GM12878 (cell line): Measurements from ENCODE around the gene PLPPR1.

Experiments used
- CHD1 ChIP-seq: IDR thresholded peaks from 2 replicates; pipeline ENCODE4 v1.6.1; 2012; ENCODE audit warnings: low read depth, low read length, improper control_type of control experiment
- EED ChIP-seq: sonication (generic); IDR thresholded peaks from 2 replicates; pipeline ENCODE4 v1.6.1; 2016; ENCODE audit warnings: antibody characterized with exemption, low read depth
- ETV6 ChIP-seq, 2 experiments: fragments of 450-650 bp in 1 of 2; IDR thresholded peaks in 1 of 2; conservative IDR thresholded peaks in 1 of 2; 2 replicates each; pipeline ENCODE4 v1.6.1; 2014; ENCODE audit warnings: antibody characterized with exemption in 1 of 2, borderline replicate concordance in 1 of 2, low read depth in 1 of 2, mild to moderate bottlenecking in 1 of 2, moderate library complexity in 1 of 2
- HDGF ChIP-seq: fragments of 450-650 bp; IDR thresholded peaks from 2 replicates; pipeline ENCODE4 v1.6.1; 2016; ENCODE audit warnings: antibody characterized with exemption
- POLR2AphosphoS5 ChIP-seq: IDR thresholded peaks from 2 replicates; pipeline ENCODE4 v1.6.1; 2011; ENCODE audit warnings: mild to moderate bottlenecking, low read length, inconsistent platforms
- RFX5 ChIP-seq: IDR thresholded peaks from 2 replicates; pipeline ENCODE4 v1.6.1; 2011; ENCODE audit warnings: low read depth, low read length, improper control_type of control experiment
- TF ChIP-seq, protein P1 (sequence below), 3 experiments: IDR thresholded peaks in 2 of 3; conservative IDR thresholded peaks in 1 of 3; 2 replicates each; pipeline ENCODE4 v1.5.1; 2011; ENCODE audit warnings: low read depth in 3 of 3, low read length in 3 of 3, mild to moderate bottlenecking in 3 of 3, control low read depth in 2 of 3, moderate library complexity in 2 of 3, inconsistent platforms in 1 of 3, mixed read lengths in 1 of 3; ENCODE audit not compliant: control insufficient read depth in 2 of 3, insufficient read depth in 1 of 3; ENCODE audit errors: extremely low read depth in 1 of 3
- TF ChIP-seq, protein P2 (sequence below): IDR thresholded peaks from 2 replicates; pipeline ENCODE4 v1.6.1; 2012; ENCODE audit warnings: low read depth, low read length, improper control_type of control experiment

DNA sequence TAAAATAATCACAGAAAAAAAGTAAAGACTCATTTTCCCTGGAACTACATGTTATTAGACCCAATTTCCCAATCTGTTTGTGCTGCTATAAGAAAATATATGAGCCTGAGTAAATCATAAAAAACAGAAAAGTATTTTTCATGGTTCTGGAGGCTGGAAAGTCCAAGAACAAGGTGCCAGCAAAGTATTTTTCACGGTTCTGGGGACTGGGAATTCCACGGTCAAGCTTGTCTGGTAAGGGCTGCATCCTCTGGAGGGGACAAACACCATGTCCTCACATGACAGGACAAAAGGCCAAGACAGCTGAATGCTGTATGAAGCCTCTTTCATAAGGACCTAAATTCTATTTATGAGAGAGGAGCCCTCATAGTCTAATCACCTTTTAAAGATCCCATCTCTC is 172.3 kb downstream of the PLPPR1 start:
- TF ChIP-seq POLR2AphosphoS5 = no peak
- TF ChIP-seq, protein P1, sequence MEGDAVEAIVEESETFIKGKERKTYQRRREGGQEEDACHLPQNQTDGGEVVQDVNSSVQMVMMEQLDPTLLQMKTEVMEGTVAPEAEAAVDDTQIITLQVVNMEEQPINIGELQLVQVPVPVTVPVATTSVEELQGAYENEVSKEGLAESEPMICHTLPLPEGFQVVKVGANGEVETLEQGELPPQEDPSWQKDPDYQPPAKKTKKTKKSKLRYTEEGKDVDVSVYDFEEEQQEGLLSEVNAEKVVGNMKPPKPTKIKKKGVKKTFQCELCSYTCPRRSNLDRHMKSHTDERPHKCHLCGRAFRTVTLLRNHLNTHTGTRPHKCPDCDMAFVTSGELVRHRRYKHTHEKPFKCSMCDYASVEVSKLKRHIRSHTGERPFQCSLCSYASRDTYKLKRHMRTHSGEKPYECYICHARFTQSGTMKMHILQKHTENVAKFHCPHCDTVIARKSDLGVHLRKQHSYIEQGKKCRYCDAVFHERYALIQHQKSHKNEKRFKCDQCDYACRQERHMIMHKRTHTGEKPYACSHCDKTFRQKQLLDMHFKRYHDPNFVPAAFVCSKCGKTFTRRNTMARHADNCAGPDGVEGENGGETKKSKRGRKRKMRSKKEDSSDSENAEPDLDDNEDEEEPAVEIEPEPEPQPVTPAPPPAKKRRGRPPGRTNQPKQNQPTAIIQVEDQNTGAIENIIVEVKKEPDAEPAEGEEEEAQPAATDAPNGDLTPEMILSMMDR (IDR thresholded peaks at IDR 0.05 in 2 of 3, conservative IDR thresholded peaks at IDR 0.05 in 1 of 3; ENCODE audit: control insufficient read depth in 2 of 3, extremely low read depth in 1 of 3, insufficient read depth in 1 of 3, low read depth in 3 of 3, low read length in 3 of 3) = no peak
- no peak for TF ChIP-seq RFX5
- TF ChIP-seq ETV6 (conservative IDR thresholded peaks at IDR 0.05 in 1 of 2, IDR thresholded peaks at IDR 0.05 in 1 of 2; ENCODE audit: borderline replicate concordance in 1 of 2, low read depth in 1 of 2) = no peak
- TF ChIP-seq EED = no peak
- TF ChIP-seq CHD1 = no peak
- TF ChIP-seq, protein P2, sequence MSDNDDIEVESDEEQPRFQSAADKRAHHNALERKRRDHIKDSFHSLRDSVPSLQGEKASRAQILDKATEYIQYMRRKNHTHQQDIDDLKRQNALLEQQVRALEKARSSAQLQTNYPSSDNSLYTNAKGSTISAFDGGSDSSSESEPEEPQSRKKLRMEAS = no peak
- TF ChIP-seq HDGF = no peak
